HCT116 (cell line): Measurements from ENCODE around the gene PIAS2. TPM values are rescaled to one million over a fixed set of nuclear protein-coding genes. Genes with fewer than 3 reads are reported as not detected.

Experiments
- ATAC-seq: fragments of 200-7000 bp; cut with Tn5 transposase; 2 replicates; pipeline ENCODE4 v1.9.1; 2020; ENCODE audit warnings: mild to moderate bottlenecking, moderate library complexity
- BruUV-seq: library from RNA; stranded (reverse); fragments of 400-500 nt; replicated peaks from 2 replicates; lab custom pipeline; 2021; lab: Mats Ljungman, UMichigan
- CTCF ChIA-PET: fragments of 300-600 bp; sonication (Branson Sonifier 250); formaldehyde crosslinking; loops from one replicate; lab custom pipeline; 2021; ENCODE audit warnings: antibody characterized with exemption; lab: Charles Lee
- POLR2A ChIA-PET: fragments of 300-600, 350-600 bp; sonication (Branson Sonifier 250); formaldehyde crosslinking; loops from one replicate; lab custom pipeline; 2021; ENCODE audit warnings: antibody characterized with exemption; lab: Charles Lee
- RAD21 ChIA-PET, 2 experiments: fragments of 300-600 bp; sonication (Branson Sonifier 250); formaldehyde crosslinking; loops; one replicate each; lab custom pipeline; 2023; ENCODE audit warnings: low total read pairs in 2 of 2; ENCODE audit not compliant: uncharacterized antibody in 2 of 2, unreplicated experiment in 2 of 2, low non-redundant PET in 1 of 2; lab: Charles Lee
- DNase-seq: peaks from one replicate; pipeline ENCODE4 v3.0.0-alpha.2; 2010; ENCODE audit warnings: low read depth, low spot score
- H2AFZ ChIP-seq: fragments of 200-600 bp; shearing (Covaris generic), sonication (generic); 2 replicates; pipeline ENCODE4 v1.6.1; 2017; ENCODE audit warnings: low read depth, mixed run types, mixed read lengths, antibody characterized with exemption, low read length; ENCODE audit not compliant: poor library complexity, severe bottlenecking
- H3K27ac ChIP-seq: 2 replicates; pipeline ENCODE4 v1.5.1; 2012; ENCODE audit warnings: low read depth, low read length
- H3K27me3 ChIP-seq: fragments of 200-600 bp; sonication (generic); 2 replicates; pipeline ENCODE4 v1.6.1; 2016; ENCODE audit warnings: mixed run types, low read length, mixed read lengths; ENCODE audit not compliant: insufficient read depth
- H3K36me3 ChIP-seq, 2 experiments: fragments of 200-500 bp in 1 of 2; fragments of 200-600 bp in 1 of 2; sonication (Bioruptor generic) in 1 of 2; sonication (generic) in 1 of 2; 2 replicates each; pipeline versions ENCODE4 v1.5.1 to v1.6.1; 2014 to 2016; ENCODE audit warnings: low read length in 2 of 2, inconsistent platforms in 1 of 2, mixed read lengths in 1 of 2, mixed run types in 1 of 2; ENCODE audit not compliant: insufficient read depth in 2 of 2, control insufficient read depth in 1 of 2
- H3K4me1 ChIP-seq, 2 experiments: fragments of 200-600 bp in 1 of 2; sonication (generic) in 1 of 2; 2 replicates each; pipeline versions ENCODE4 v1.5.1 to v1.6.1; 2012 to 2017; ENCODE audit warnings: low read length in 2 of 2, inconsistent platforms in 1 of 2, mild to moderate bottlenecking in 1 of 2, mixed read lengths in 1 of 2, mixed run types in 1 of 2, moderate library complexity in 1 of 2; ENCODE audit not compliant: insufficient read depth in 2 of 2, control insufficient read depth in 1 of 2
- H3K4me2 ChIP-seq: fragments of 200-600 bp; sonication (generic); 2 replicates; pipeline ENCODE4 v1.6.1; 2017; ENCODE audit warnings: mixed run types, low read length, mixed read lengths
- H3K4me3 ChIP-seq, 2 experiments: fragments of 200-600 bp in 1 of 2; sonication (generic) in 1 of 2; replicated peaks in 1 of 2; 2 replicates each; pipeline ENCODE4 v1.5.1; 2011 to 2016; ENCODE audit warnings: low read length in 2 of 2, control low read depth in 1 of 2, low read depth in 1 of 2, mild to moderate bottlenecking in 1 of 2, mixed read lengths in 1 of 2, mixed run types in 1 of 2
- H3K79me2 ChIP-seq: fragments of 200-600 bp; sonication (generic); 2 replicates; pipeline ENCODE4 v1.6.1; 2017; ENCODE audit warnings: mild to moderate bottlenecking, mixed run types, low read length, moderate library complexity, mixed read lengths; ENCODE audit not compliant: insufficient read depth
- H3K9ac ChIP-seq: fragments of 200-600 bp; sonication (generic); 2 replicates; pipeline ENCODE4 v1.6.1; 2016; ENCODE audit warnings: low read length, mixed read lengths
- H3K9me2 ChIP-seq: fragments of 200-600 bp; sonication (generic), shearing (Covaris generic); 2 replicates; pipeline ENCODE4 v1.6.1; 2017; ENCODE audit warnings: mixed run types, mild to moderate bottlenecking, moderate library complexity; ENCODE audit not compliant: insufficient read depth
- H3K9me3 ChIP-seq, 2 experiments: fragments of 200-500 bp in 1 of 2; fragments of 200-600 bp in 1 of 2; sonication (Bioruptor generic) in 1 of 2; sonication (generic) in 1 of 2; 2 replicates each; pipeline ENCODE4 v1.6.1; 2014 to 2017; ENCODE audit warnings: low read length in 2 of 2, mixed read lengths in 2 of 2, inconsistent platforms in 1 of 2, low read depth in 1 of 2, mild to moderate bottlenecking in 1 of 2, mixed run types in 1 of 2, moderate library complexity in 1 of 2; ENCODE audit not compliant: control insufficient read depth in 1 of 2, insufficient read depth in 1 of 2
- H4K20me1 ChIP-seq: fragments of 200-600 bp; sonication (generic), shearing (Covaris generic); 2 replicates; pipeline ENCODE4 v1.6.1; 2017; ENCODE audit warnings: mixed run types, mild to moderate bottlenecking, moderate library complexity; ENCODE audit not compliant: insufficient read depth
- REST ChIP-seq: IDR thresholded peaks from 2 replicates; pipeline ENCODE4 v1.6.1; 2012; ENCODE audit warnings: low read depth
- intact Hi-C: fragments of 100-400 bp; cut with micrococcal nuclease; formaldehyde crosslinking; loops from 2 replicates; pipeline ENCODE4 v1.10.0; 2022
- total RNA-seq: library from RNA; stranded (reverse); gene quantifications from one replicate; pipeline ENCODE4 v1.2.1, GENCODE V29; 2021; ENCODE audit not compliant: unreplicated experiment
- TF ChIP-seq, protein P1 (sequence below), 3 experiments: fragments of 200-600 bp in 1 of 3; sonication (generic) in 1 of 3; IDR thresholded peaks in 2 of 3; conservative IDR thresholded peaks in 1 of 3; 2 replicates each; pipeline ENCODE4 v1.5.1; 2012 to 2017; ENCODE audit warnings: low read depth in 2 of 3, low read length in 2 of 3, antibody characterized with exemption in 1 of 3, borderline replicate concordance in 1 of 3, control low read depth in 1 of 3, mild to moderate bottlenecking in 1 of 3, mixed read lengths in 1 of 3, mixed run types in 1 of 3, moderate library complexity in 1 of 3; ENCODE audit not compliant: insufficient read depth in 1 of 3

The PIAS2 gene
- total RNA-seq, 1 experiment from 2014 or later = 31.7 TPM

GRCh38 chr18:46793565-46793964 lies 123.7 kb downstream of the PIAS2 start:
- no peak overlapping the region for H2AFZ ChIP-seq
- no peaks in the 10 kb centered on the region for H3K79me2 ChIP-seq
- intact Hi-C loops = no loop called here
- RAD21 ChIA-PET = no interaction called here
- DNase-seq = no peak
- H3K9me3 ChIP-seq = no peaks in the 10 kb centered on the region
- H3K4me2 ChIP-seq = no peak overlapping the region
- POLR2A ChIA-PET = no interaction called here
- no peaks in the 10 kb centered on the region for H3K4me1 ChIP-seq
- BruUV-seq = no TSS peak
- no peak for TF ChIP-seq REST
- TF ChIP-seq, protein P1, sequence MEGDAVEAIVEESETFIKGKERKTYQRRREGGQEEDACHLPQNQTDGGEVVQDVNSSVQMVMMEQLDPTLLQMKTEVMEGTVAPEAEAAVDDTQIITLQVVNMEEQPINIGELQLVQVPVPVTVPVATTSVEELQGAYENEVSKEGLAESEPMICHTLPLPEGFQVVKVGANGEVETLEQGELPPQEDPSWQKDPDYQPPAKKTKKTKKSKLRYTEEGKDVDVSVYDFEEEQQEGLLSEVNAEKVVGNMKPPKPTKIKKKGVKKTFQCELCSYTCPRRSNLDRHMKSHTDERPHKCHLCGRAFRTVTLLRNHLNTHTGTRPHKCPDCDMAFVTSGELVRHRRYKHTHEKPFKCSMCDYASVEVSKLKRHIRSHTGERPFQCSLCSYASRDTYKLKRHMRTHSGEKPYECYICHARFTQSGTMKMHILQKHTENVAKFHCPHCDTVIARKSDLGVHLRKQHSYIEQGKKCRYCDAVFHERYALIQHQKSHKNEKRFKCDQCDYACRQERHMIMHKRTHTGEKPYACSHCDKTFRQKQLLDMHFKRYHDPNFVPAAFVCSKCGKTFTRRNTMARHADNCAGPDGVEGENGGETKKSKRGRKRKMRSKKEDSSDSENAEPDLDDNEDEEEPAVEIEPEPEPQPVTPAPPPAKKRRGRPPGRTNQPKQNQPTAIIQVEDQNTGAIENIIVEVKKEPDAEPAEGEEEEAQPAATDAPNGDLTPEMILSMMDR (IDR thresholded peaks at IDR 0.05 in 2 of 3, conservative IDR thresholded peaks at IDR 0.05 in 1 of 3; ENCODE audit: borderline replicate concordance in 1 of 3, insufficient read depth in 1 of 3, low read depth in 2 of 3, low read length in 2 of 3) = peak in 2 of 3 experiments; percentile 33 to 44; a peak in 2 of 6 replicates
- H3K27me3 ChIP-seq = 0 out of 2 replicates have a peak, but pooled peaks cover 5% of the 10 kb centered on the region
- CTCF ChIA-PET = no interaction called here
- H4K20me1 ChIP-seq = no peaks in the 10 kb centered on the region
- no peak overlapping the region for H3K9ac ChIP-seq
- no peaks in the 10 kb centered on the region for H3K9me2 ChIP-seq
- no peak overlapping the region for H3K4me3 ChIP-seq
- peak; percentile 83 for ATAC-seq
- no peaks in the 10 kb centered on the region for H3K36me3 ChIP-seq
- no peak overlapping the region for H3K27ac ChIP-seq
